NCI-H1105 treated with DMSO at 0.1 percent for 48 hours (cell line): ENCODE measurements around the gene ZBTB17.
"Not testable (repeated sequence)": the region's sequence is repeated elsewhere in the genome, so short reads cannot be mapped to it uniquely, and the experiment has no call there.

Experiments used
- DNase-seq: peaks from one replicate; lab custom pipeline; 2025; lab: John Stamatoyannopoulos, UW

Gene ZBTB17

DNA sequence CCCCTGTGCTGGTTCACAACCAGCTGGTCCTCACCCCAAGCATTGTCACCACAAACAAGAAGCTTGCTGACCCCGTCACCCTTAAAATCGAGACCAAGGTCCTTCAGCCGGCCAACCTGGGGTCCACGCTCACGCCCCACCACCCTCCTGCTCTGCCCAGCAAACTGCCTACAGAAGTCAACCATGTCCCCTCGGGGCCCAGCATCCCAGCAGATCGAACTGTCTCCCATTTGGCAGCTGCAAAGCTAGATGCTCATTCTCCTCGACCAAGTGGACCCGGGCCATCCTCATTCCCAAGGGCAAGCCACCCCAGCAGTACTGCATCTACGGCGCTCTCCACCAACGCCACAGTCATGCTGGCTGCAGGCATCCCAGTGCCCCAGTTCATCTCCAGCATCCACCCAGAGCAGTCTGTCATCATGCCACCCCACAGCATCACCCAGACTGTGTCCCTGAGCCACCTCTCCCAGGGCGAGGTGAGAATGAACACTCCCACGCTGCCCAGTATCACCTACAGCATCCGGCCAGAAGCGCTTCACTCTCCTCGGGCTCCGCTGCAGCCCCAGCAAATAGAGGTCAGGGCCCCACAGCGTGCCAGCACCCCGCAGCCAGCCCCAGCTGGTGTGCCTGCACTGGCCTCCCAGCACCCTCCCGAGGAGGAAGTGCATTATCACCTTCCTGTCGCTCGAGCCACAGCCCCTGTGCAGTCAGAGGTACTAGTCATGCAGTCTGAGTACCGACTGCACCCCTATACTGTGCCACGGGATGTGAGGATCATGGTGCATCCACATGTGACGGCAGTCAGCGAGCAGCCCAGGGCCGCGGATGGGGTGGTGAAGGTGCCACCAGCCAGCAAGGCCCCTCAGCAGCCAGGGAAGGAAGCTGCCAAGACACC, 40.6 kb downstream of the ZBTB17 start:
- DNase-seq: no peak

- DNase-seq: no peak
Measured at GRCh38 chr1:15934211-15935055, 41.5 kb downstream of the ZBTB17 start.

- no peak for DNase-seq
Measured at GRCh38 chr1:15933684-15934083, 42.2 kb downstream of the ZBTB17 start.

- no peak for DNase-seq
Measured at GRCh38 chr1:15932612-15933011, 43.3 kb downstream of the ZBTB17 start.

GRCh38 chr1:15931884-15932283, 44.0 kb downstream of the ZBTB17 start:
- DNase-seq: no peak

DNA sequence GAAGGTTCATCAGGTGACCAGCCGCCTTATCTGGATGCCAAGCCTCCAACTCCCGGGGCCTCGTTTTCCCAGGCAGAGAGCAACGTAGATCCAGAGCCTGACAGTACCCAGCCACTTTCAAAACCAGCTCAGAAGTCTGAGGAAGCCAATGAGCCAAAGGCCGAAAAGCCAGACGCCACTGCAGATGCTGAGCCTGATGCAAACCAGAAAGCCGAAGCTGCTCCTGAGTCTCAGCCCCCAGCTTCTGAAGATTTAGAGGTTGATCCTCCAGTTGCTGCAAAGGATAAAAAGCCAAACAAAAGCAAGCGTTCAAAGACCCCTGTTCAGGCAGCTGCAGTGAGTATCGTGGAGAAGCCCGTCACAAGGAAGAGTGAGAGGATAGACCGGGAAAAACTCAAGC, 44.5 kb downstream of the ZBTB17 start:
- DNase-seq: no peak

DNA sequence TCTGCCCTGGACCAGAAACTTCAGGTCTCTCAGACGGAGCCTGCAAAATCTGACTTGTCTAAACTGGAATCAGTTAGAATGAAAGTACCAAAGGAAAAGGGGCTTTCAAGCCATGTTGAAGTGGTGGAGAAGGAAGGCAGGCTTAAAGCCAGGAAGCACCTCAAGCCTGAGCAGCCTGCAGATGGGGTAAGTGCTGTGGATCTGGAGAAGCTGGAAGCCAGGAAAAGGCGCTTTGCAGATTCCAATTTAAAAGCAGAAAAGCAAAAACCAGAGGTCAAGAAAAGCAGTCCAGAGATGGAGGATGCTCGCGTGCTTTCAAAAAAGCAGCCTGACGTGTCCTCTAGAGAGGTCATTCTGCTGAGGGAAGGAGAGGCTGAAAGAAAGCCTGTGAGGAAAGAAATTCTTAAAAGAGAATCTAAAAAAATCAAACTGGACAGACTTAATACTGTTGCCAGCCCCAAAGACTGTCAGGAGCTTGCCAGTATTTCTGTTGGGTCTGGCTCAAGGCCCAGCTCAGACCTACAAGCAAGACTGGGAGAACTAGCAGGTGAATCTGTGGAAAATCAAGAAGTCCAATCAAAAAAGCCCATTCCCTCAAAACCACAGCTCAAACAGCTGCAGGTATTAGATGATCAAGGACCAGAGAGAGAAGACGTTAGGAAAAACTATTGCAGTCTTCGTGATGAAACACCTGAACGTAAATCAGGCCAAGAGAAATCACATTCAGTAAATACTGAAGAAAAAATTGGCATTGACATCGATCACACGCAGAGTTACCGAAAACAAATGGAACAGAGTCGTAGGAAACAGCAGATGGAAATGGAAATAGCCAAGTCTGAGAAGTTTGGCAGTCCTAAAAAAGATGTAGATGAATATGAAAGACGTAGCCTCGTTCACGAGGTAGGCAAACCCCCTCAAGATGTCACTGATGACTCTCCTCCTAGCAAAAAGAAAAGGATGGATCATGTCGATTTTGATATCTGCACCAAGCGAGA, 46.6 kb downstream of the ZBTB17 start:
- DNase-seq: no peak

- DNase-seq: not testable (repeated sequence)
Measured at GRCh38 chr1:15926448-15926847, 49.5 kb downstream of the ZBTB17 start.

- no peak for DNase-seq
Measured at GRCh38 chr1:15923241-15923640, 52.7 kb downstream of the ZBTB17 start.

GRCh38 chr1:15918962-15919715, 56.8 kb downstream of the ZBTB17 start:
- no peak for DNase-seq

GRCh38 chr1:15916916-15917315, 59.0 kb downstream of the ZBTB17 start:
- DNase-seq: no peak

DNA sequence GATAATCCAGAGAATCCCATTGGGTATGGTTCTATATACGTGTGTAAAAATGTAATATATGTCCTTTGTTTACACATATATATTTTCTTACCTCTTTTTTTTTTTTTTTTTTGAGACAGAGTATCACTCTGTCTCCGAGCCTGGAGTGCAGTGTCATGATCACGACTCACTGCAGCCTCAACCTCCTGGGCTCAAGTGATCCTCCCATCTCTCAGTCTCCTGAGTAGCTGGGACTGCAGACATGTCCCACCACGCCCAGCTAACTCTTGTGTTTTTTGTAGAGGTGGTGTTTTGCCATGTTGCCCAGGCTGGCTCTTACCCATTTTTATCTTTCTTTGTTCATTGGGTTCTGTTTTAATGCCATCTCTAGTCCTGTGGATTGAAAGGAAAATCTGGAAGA, 59.5 kb downstream of the ZBTB17 start:
- no peak for DNase-seq

DNA sequence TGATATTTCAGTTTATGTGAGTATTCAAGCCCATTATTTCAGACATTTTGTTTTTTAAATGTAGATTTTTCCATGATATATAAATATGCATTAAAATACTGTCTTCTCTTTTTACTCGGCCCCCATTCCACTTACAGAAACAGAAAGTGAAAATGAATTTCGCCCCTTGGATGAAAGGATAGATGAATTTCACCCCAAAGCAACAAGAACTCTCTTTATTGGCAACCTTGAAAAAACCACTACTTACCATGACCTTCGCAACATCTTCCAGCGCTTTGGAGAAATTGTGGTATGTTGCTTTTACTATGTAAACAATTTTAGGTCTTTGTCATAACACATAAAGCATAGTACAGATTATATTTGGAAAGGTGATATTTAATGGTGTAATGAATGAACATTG, 59.9 kb downstream of the ZBTB17 start:
- DNase-seq: no peak

DNA sequence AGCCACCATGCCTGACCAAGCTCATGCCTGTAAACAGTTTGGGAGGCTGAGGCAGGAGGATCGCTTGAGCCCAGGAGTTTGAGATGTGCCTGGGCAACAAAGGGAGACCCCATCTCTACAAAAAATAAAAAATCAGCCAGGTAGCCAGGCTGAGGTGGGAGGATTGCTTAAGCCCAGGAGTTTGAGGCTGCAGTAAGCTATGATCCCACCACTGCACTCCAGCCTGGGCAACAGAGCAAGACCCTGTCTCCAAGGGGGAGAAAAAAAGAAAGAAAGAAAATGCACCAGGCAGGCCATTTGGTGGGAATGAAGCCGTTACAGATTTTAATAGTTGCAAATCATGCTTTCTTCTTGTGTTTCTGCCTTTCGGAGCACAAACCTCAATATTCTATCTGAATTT, 62.3 kb downstream of the ZBTB17 start:
- not testable (repeated sequence) for DNase-seq

DNA sequence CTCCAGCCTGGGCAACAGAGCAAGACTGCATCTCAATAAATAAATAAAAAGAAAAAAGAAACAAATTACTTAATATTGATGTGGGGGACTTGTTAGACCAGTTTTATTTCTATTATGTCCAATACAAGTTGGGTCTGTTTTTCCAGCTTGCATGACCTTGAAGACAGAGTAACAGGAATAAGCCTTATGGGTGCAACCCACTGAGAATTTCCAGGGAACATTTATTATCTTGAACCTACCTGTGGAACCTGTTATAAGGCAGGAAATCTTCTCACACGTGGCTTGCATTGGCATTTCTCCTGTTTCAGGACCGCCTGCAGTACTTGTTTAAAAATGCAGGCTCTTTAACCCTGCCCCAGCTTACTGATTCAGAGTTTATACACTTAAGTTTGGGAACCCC, 64.0 kb downstream of the ZBTB17 start:
- no peak for DNase-seq

- DNase-seq: no peak
Measured at GRCh38 chr1:15911141-15911540, 64.8 kb downstream of the ZBTB17 start.

DNA sequence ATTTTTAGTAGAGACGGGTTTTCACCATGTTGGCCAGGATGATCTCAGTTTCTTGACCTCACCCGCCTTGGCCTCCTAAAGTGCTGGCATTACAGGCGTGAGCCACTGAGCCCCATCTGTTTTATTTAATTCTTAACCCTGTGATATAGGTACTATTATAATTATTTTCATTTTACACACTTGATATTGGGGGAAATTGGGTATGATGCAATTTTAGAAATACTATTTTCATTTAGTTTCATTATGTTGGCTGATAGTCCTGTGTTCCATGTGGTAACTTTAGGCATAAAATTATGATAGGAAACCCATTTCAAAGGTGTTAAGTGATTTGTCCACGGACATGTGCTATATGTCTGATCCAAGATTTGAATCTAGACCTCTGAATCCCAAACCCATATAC, 67.3 kb downstream of the ZBTB17 start:
- no peak for DNase-seq

DNA sequence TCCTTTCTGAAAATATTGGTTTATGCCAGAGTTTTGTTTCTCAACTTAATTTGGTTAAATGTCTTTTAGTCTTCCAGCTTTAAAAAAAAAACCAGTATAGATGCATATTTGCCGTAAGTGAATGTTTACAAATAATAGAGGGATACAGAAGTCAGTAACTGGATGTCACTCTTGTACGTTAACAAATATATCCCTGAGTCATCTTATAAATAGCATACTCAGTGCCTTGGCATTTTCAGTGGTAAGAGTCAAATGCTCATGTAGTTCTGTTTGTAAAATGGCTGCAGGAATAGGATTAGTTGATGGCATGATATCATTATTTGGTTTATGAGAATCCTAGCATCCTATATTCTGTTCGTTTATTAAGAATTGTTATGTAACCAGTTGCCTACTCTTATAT, 73.0 kb downstream of the ZBTB17 start:
- no peak for DNase-seq

- DNase-seq: no peak
Measured at GRCh38 chr1:15900662-15901279, 75.1 kb downstream of the ZBTB17 start.

DNA sequence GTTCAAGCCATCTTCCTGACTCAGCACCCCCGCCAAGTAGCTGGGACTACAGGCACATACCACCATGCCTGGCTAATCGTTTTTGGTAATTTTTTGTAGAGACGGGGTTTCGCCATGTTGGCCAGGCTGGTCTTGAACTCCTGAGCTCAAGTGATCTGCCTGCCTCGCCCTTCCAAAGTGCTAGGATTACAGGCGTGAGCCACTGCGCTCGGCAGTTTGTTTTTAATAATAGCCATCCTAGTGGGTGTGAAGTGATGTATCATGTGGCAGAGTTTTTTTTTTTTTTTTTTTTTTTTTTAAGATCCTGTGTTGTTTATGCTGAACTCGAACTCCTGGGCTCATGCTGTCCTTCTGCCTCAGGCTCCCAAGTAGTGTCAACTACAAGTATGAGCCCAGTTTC, 76.6 kb downstream of the ZBTB17 start:
- DNase-seq: no peak
